ENCODE data around the gene GPC5. TPM values are rescaled to one million over a fixed set of nuclear protein-coding genes. Genes with fewer than 3 reads are reported as not detected.

Gene GPC5
- total and polyA plus RNA-seq, 2 donors (not counting 3 experiments of a cell fraction or from before 2014, with no cell fraction given) = 0.59 to 0.97 TPM

DNA sequence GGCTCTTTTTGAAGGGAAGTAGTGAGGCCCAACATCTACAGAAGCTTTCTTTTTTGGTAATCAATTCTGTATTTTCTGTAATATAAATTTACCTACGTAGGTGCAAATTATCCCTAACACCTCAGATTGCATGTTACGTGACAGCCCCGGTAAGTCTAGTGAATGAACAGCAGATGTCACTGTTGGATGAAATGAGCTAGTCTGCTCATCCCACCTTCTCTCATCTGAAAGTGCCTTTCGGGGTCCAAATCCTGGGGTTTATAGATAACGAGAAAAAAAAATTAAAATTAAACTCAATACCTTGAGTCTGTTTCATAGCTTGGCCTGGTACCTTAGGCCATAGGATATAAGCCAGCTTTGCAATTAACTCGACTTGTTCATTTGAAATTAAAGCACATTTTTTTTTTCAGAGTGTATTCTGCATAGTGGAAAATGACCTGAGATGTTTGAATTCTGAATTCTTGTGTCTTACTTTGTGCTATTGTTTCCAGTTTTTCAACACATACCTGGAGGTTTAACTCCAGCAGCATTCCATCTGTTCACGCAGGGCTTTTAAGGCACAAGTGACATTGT lies 548.2 kb downstream of the GPC5 start:
- CTCF ChIA-PET = interaction anchor here (0.8 to 1.5 kb wide), 7 partner anchors 9 to 128 kb away, joined by 3 to 7 read pairs (median 4); no protein-coding TSS in a partner anchor
- Histone ChIP-seq H3K4me3 (replicated peaks in 1 of 3; ENCODE audit: insufficient read depth in 1 of 3, low read depth in 1 of 3, low read length in 3 of 3) (no peak overlapping the region), H3K4me2 (ENCODE audit: insufficient read depth, low read length) (no peak overlapping the region), H3K9me1 (replicated peaks; ENCODE audit: control insufficient read depth, extremely low read depth, insufficient read depth, low read length) (no peaks in the 10 kb centered on the region), H3K9me3 (replicated peaks; ENCODE audit: control insufficient read depth, insufficient read depth, low read length) (no peaks in the 10 kb centered on the region), H2AFZ (ENCODE audit: low read depth, low read length) (no peak overlapping the region), H3K36me3 (ENCODE audit: control insufficient read depth in 2 of 2, extremely low read depth in 1 of 2, insufficient read depth in 2 of 2, low read length in 2 of 2) (no peaks in the 10 kb centered on the region), H3K9ac (replicated peaks; ENCODE audit: extremely low read depth, insufficient read depth, low read length) (no peak overlapping the region), H3K4me1 (ENCODE audit: control insufficient read depth, extremely low read depth, insufficient read depth, low read length) (no peaks in the 10 kb centered on the region), H3K79me2 (ENCODE audit: control insufficient read depth, insufficient read depth, low read length) (no peaks in the 10 kb centered on the region), H3K27me3 (ENCODE audit: control insufficient read depth in 2 of 2, insufficient read depth in 2 of 2, low read length in 2 of 2) (no peaks in the 10 kb centered on the region), H4K20me1 (replicated peaks; ENCODE audit: control insufficient read depth, extremely low read depth, insufficient read depth, low read length) (no peaks in the 10 kb centered on the region), H3K27ac (ENCODE audit: insufficient read depth, low read depth, low read length) (no peak overlapping the region)
- DNase-seq (ENCODE audit: low read depth, low spot score) (peak; percentile 1), FAIRE-seq (no peak)
- BruUV-seq (replicated peaks) = no TSS peak
- dilution Hi-C loops (cut with MboI; ENCODE audit: extremely low pct_ligation_motif_present, low sequenced_read_pairs) = no loop called here
- POLR2A ChIA-PET = no interaction called here
- intact Hi-C loops (cut with micrococcal nuclease) = loop anchor here (5.0 kb wide), 1 partner anchor 129 kb away; no protein-coding TSS in a partner anchor
- TF ChIP-seq POLR2AphosphoS5 (IDR thresholded peaks at IDR 0.05; ENCODE audit: insufficient read depth, low read depth, low read length) (no peak), JUN (IDR thresholded peaks at IDR 0.05; ENCODE audit: borderline replicate concordance, insufficient read depth, insufficient read length, low read depth) (no peak), EZH2 (IDR thresholded peaks at IDR 0.05; ENCODE audit: borderline replicate concordance, low read depth, low read length, severe bottlenecking) (no peak)
- TF ChIP-seq, protein P1, sequence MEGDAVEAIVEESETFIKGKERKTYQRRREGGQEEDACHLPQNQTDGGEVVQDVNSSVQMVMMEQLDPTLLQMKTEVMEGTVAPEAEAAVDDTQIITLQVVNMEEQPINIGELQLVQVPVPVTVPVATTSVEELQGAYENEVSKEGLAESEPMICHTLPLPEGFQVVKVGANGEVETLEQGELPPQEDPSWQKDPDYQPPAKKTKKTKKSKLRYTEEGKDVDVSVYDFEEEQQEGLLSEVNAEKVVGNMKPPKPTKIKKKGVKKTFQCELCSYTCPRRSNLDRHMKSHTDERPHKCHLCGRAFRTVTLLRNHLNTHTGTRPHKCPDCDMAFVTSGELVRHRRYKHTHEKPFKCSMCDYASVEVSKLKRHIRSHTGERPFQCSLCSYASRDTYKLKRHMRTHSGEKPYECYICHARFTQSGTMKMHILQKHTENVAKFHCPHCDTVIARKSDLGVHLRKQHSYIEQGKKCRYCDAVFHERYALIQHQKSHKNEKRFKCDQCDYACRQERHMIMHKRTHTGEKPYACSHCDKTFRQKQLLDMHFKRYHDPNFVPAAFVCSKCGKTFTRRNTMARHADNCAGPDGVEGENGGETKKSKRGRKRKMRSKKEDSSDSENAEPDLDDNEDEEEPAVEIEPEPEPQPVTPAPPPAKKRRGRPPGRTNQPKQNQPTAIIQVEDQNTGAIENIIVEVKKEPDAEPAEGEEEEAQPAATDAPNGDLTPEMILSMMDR (IDR thresholded peaks at IDR 0.05; ENCODE audit: extremely low read depth in 1 of 2, insufficient read depth in 1 of 2, low read depth in 1 of 2, low read length in 2 of 2) = peak in 1 of 2 donors; percentile 11

GRCh38 chr13:91948736-91949135 lies 550.3 kb downstream of the GPC5 start:
- FAIRE-seq = no peak
- TF ChIP-seq, protein P2, sequence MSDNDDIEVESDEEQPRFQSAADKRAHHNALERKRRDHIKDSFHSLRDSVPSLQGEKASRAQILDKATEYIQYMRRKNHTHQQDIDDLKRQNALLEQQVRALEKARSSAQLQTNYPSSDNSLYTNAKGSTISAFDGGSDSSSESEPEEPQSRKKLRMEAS (IDR thresholded peaks at IDR 0.05; ENCODE audit: insufficient read depth, insufficient read length) = no peak
- TF ChIP-seq POLR2AphosphoS5 (IDR thresholded peaks at IDR 0.05; ENCODE audit: insufficient read depth, low read depth, low read length) (no peak), EZH2 (IDR thresholded peaks at IDR 0.05; ENCODE audit: borderline replicate concordance, low read depth, low read length, severe bottlenecking) (no peak), FOS (IDR thresholded peaks at IDR 0.05; ENCODE audit: borderline replicate concordance, insufficient read depth, low read length) (no peak), JUN (IDR thresholded peaks at IDR 0.05; ENCODE audit: borderline replicate concordance, insufficient read depth, insufficient read length, low read depth) (no peak), MYC (IDR thresholded peaks at IDR 0.05; ENCODE audit: low read depth, low read length) (no peak), POLR2A (IDR thresholded peaks at IDR 0.05; ENCODE audit: low read depth, low read length) (no peak), GATA2 (IDR thresholded peaks at IDR 0.05; ENCODE audit: insufficient read depth, insufficient read length, low read depth, low read length) (no peak)
- TF ChIP-seq, protein P1 (IDR thresholded peaks at IDR 0.05; ENCODE audit: extremely low read depth in 1 of 2, insufficient read depth in 1 of 2, low read depth in 1 of 2, low read length in 2 of 2) = no peak
- Histone ChIP-seq H3K4me2 (ENCODE audit: insufficient read depth, low read length) (no peak overlapping the region), H3K4me1 (ENCODE audit: control insufficient read depth, extremely low read depth, insufficient read depth, low read length) (no peaks in the 10 kb centered on the region), H3K9me1 (replicated peaks; ENCODE audit: control insufficient read depth, extremely low read depth, insufficient read depth, low read length) (no peaks in the 10 kb centered on the region), H2AFZ (ENCODE audit: low read depth, low read length) (no peak overlapping the region), H3K4me3 (replicated peaks in 1 of 3; ENCODE audit: insufficient read depth in 1 of 3, low read depth in 1 of 3, low read length in 3 of 3) (no peak overlapping the region), H3K79me2 (ENCODE audit: control insufficient read depth, insufficient read depth, low read length) (no peaks in the 10 kb centered on the region), H3K27me3 (ENCODE audit: control insufficient read depth in 2 of 2, insufficient read depth in 2 of 2, low read length in 2 of 2) (no peaks in the 10 kb centered on the region), H3K9ac (replicated peaks; ENCODE audit: extremely low read depth, insufficient read depth, low read length) (no peak overlapping the region), H3K36me3 (ENCODE audit: control insufficient read depth in 2 of 2, extremely low read depth in 1 of 2, insufficient read depth in 2 of 2, low read length in 2 of 2) (no peaks in the 10 kb centered on the region), H4K20me1 (replicated peaks; ENCODE audit: control insufficient read depth, extremely low read depth, insufficient read depth, low read length) (peaks cover 2% of the 10 kb centered on the region), H3K27ac (ENCODE audit: insufficient read depth, low read depth, low read length) (no peak overlapping the region), H3K9me3 (replicated peaks; ENCODE audit: control insufficient read depth, insufficient read depth, low read length) (no peaks in the 10 kb centered on the region)
- BruUV-seq (replicated peaks) = no TSS peak
- no peak for DNase-seq (ENCODE audit: low read depth, low spot score)
- ChIA-PET POLR2A (no interaction called here), CTCF (no interaction called here)
- dilution Hi-C loops (cut with MboI; ENCODE audit: extremely low pct_ligation_motif_present, low sequenced_read_pairs) (no loop called here), intact Hi-C loops (cut with micrococcal nuclease) (loop anchor here (5.0 kb wide), 1 partner anchor 131 kb away; no protein-coding TSS in a partner anchor)

Measured in endothelial cell of umbilical vein (primary cell).